ENCODE data around the gene RAB11B. TPM values are rescaled to one million over a fixed set of nuclear protein-coding genes. Genes with fewer than 3 reads are reported as not detected.

Gene RAB11B
- total RNA-seq, 1 donor from 2014 or later = 88.1 TPM

DNA sequence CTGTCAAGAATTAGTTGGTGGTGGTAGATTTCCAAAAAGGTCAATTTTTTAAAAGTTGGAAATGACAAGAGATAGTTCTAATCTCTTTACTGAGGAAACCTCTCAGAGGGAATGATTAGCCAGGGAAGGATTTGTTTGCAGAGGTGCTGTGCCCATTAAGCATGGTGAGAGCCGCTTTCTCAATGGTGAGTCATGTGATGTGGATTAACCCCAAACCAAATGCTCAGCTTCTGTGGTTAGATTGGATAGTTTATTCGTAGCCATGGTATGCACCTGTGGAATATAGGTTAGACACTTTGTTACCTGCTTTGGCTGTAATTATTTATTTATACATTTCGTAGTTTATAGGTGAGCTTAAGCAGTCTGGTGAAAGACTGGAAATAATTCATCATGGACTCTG is 61.7 kb downstream of the RAB11B start:
- intact Hi-C loops (cut with DNase I) = no loop called here
- H3K27ac ChIP-seq = no peak overlapping the region
- no peaks in the 10 kb centered on the region for H3K27me3 ChIP-seq
- H3K4me1 ChIP-seq = peaks cover 92% of the 10 kb centered on the region
- TF ChIP-seq POLR2A (IDR thresholded peaks at IDR 0.05) = no peak
- peak in 1 of 2 donors; percentile 25 for TF ChIP-seq POLR2AphosphoS5 (IDR thresholded peaks at IDR 0.05; ENCODE audit: insufficient read depth in 1 of 2, low read depth in 1 of 2)
- H3K36me3 ChIP-seq = peaks cover 0 to 19% of the 10 kb centered on the region in 2 donors
- no peak for DNase-seq (ENCODE audit: extremely low spot score in 2 of 2)
- H3K9me3 ChIP-seq = no peaks in the 10 kb centered on the region
- no peak overlapping the region for H3K4me3 ChIP-seq

DNA sequence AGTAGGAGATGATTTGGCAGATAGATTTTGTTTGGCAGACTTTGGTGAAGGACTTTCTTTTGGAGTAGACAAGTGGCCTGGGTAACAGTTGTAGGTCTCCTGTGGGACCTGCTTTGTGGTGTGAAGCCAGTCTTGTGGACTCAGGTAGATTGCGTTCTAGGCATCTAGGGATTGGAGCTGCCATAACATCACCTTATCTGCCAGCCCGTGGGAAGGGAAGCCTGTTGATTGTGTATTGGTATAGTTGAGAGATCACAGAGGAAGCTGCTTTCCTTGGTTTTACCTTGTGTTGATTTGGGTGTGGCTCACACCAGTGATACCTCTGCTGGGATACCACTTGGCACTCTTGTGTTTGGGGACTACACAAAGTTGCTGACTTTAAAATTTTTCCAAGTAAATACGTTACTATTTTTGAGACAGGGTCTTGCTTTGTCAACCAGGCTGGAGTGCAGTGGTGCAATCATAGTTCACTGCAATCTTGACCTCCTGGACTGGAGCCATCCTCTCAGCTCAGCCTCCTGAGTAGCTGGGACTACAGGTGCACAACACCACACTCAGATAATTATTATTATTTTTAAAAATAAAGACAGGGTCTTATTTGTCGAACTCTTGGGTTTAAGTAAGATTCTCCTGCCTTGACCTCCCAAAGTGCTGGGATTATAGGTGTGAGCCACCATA is 62.4 kb downstream of the RAB11B start:
- no peaks in the 10 kb centered on the region for H3K27me3 ChIP-seq
- H3K4me3 ChIP-seq = no peak overlapping the region
- no peak for TF ChIP-seq POLR2A (IDR thresholded peaks at IDR 0.05)
- no peak for TF ChIP-seq POLR2AphosphoS5 (IDR thresholded peaks at IDR 0.05; ENCODE audit: insufficient read depth in 1 of 2, low read depth in 1 of 2)
- TF ChIP-seq, protein P1, sequence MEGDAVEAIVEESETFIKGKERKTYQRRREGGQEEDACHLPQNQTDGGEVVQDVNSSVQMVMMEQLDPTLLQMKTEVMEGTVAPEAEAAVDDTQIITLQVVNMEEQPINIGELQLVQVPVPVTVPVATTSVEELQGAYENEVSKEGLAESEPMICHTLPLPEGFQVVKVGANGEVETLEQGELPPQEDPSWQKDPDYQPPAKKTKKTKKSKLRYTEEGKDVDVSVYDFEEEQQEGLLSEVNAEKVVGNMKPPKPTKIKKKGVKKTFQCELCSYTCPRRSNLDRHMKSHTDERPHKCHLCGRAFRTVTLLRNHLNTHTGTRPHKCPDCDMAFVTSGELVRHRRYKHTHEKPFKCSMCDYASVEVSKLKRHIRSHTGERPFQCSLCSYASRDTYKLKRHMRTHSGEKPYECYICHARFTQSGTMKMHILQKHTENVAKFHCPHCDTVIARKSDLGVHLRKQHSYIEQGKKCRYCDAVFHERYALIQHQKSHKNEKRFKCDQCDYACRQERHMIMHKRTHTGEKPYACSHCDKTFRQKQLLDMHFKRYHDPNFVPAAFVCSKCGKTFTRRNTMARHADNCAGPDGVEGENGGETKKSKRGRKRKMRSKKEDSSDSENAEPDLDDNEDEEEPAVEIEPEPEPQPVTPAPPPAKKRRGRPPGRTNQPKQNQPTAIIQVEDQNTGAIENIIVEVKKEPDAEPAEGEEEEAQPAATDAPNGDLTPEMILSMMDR (IDR thresholded peaks at IDR 0.05) = no peak
- H3K4me1 ChIP-seq = peaks cover 91% of the 10 kb centered on the region
- no peaks in the 10 kb centered on the region for H3K9me3 ChIP-seq
- intact Hi-C loops (cut with DNase I) = no loop called here
- H3K27ac ChIP-seq = no peak overlapping the region
- DNase-seq (ENCODE audit: extremely low spot score in 2 of 2) = no peak
- H3K36me3 ChIP-seq = peaks cover 0 to 18% of the 10 kb centered on the region in 2 donors

DNA sequence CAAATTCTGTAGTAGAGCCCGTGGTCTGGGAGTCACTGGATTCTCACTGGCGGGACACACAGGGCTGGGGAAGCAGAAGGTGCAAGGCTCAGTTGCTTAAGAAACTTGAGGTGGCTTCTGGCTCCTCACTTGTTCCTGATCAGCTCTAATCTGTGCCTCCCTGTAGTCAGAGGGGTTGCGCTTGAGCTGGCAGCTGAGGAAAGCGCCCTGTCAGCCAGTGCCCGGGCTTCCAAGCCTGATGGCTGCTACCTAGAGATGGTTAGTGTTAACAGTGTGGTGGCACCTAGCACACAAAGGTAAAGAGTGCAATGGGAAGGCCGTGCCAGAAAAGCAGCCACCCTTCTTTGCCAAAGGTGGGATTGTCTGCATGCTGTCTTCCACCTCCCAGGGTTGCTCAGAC is 63.5 kb downstream of the RAB11B start:
- TF ChIP-seq POLR2AphosphoS5 (IDR thresholded peaks at IDR 0.05; ENCODE audit: insufficient read depth in 1 of 2, low read depth in 1 of 2) (no peak), POLR2A (IDR thresholded peaks at IDR 0.05) (no peak)
- TF ChIP-seq, protein P1 (IDR thresholded peaks at IDR 0.05) = no peak
- Histone ChIP-seq H3K36me3 (peaks cover 0 to 15% of the 10 kb centered on the region in 2 donors), H3K4me3 (no peak overlapping the region), H3K27me3 (no peaks in the 10 kb centered on the region), H3K4me1 (peaks cover 91% of the 10 kb centered on the region), H3K27ac (no peak overlapping the region), H3K9me3 (no peaks in the 10 kb centered on the region)
- DNase-seq (ENCODE audit: extremely low spot score in 2 of 2) = no peak
- intact Hi-C loops (cut with DNase I) = no loop called here

Small RNAs within 50 kb of the gene (microRNA-seq; reads per million reads assigned to microRNA genes)
- gene MIR4999 (ENCODE audit: borderline number of aligned reads, borderline replicate concordance) = 1.9 reads per million

Small RNAs within 50 kb of the gene (small RNA-seq; reads per million reads assigned to genes)
- not detected for gene MIR4999

Other genes with a start within 250 kb of the RAB11B start
- not detected for gene FBN3, start 240.8 kb upstream of the RAB11B start, total RNA-seq
- 81.5 TPM for gene CERS4, start 181.0 kb upstream of the RAB11B start, total RNA-seq
- 27.3 TPM for gene CD320, start 82.0 kb upstream of the RAB11B start, total RNA-seq
- 24.6 TPM for gene NDUFA7, start 69.0 kb upstream of the RAB11B start, total RNA-seq
- 516 TPM for gene RPS28, start 68.9 kb upstream of the RAB11B start, total RNA-seq
- 20.9 TPM for gene KANK3, start 47.1 kb upstream of the RAB11B start, total RNA-seq
- 92.8 TPM for gene ANGPTL4, start 26.2 kb upstream of the RAB11B start, total RNA-seq
- 146 TPM for gene MARCHF2, start 22.9 kb downstream of the RAB11B start, total RNA-seq
- 140 TPM for gene HNRNPM, start 54.6 kb downstream of the RAB11B start, total RNA-seq
- gene PRAM1, start 112.3 kb downstream of the RAB11B start, total RNA-seq = 0.49 TPM
- 27.5 TPM for gene ZNF414, start 123.8 kb downstream of the RAB11B start, total RNA-seq
- 20.4 TPM for gene MYO1F, start 187.1 kb downstream of the RAB11B start, total RNA-seq
- gene ADAMTS10, start 220.4 kb downstream of the RAB11B start, total RNA-seq = 66.3 TPM
- not detected for gene NFILZ, start 240.3 kb downstream of the RAB11B start, total RNA-seq